ENCODE results near the gene MAP2K6. TPM values are rescaled to one million over a fixed set of nuclear protein-coding genes. Genes with fewer than 3 reads are reported as not detected.

MAP2K6 gene
- total and polyA plus RNA-seq, 2 of the 8 experiments (the other 6 are each of a cell fraction or from before 2014, with no cell fraction given) = 11.0 to 44.1 TPM

- H4K8ac ChIP-seq (ENCODE audit: extremely low read depth, insufficient read depth, low read length) = no peak overlapping the region
- DNase-seq (ENCODE audit: low read depth in 1 of 2, low spot score in 2 of 2) (no peak), FAIRE-seq (no peak)
- H4K20me1 ChIP-seq (replicated peaks in 1 of 2; ENCODE audit: control insufficient read depth in 1 of 2, insufficient read depth in 2 of 2, low read length in 2 of 2) = no peaks in the 10 kb centered on the region
- H4K91ac ChIP-seq (replicated peaks; ENCODE audit: insufficient read length, low read length) = no peak overlapping the region
- no peak overlapping the region for H2BK15ac ChIP-seq (ENCODE audit: low read length)
- H3K56ac ChIP-seq (replicated peaks; ENCODE audit: insufficient read length, low read depth, low read length) = no peak overlapping the region
- no peak overlapping the region for H2BK12ac ChIP-seq (ENCODE audit: low read depth, low read length)
- H3K9me3 ChIP-seq (ENCODE audit: insufficient read depth in 2 of 2, low read depth in 1 of 2, low read length in 1 of 2) = no peaks in the 10 kb centered on the region
- H2AK5ac ChIP-seq (ENCODE audit: low read depth, low read length) = no peak overlapping the region
- no peaks in the 10 kb centered on the region for H3K27me3 ChIP-seq (replicated peaks in 1 of 4; ENCODE audit: control insufficient read depth in 3 of 4, extremely low read depth in 1 of 4, insufficient read depth in 3 of 4, low read length in 3 of 4)
- no peaks in the 10 kb centered on the region for H3K23me2 ChIP-seq (ENCODE audit: low read depth, low read length)
- H3K79me2 ChIP-seq (ENCODE audit: control insufficient read depth in 1 of 2, insufficient read depth in 2 of 2, low read length in 2 of 2) = no peaks in the 10 kb centered on the region
- no peak overlapping the region for H2BK5ac ChIP-seq (ENCODE audit: low read depth, low read length)
- no peaks in the 10 kb centered on the region; a peak in 1 of 8 replicates for H3K36me3 ChIP-seq (ENCODE audit: control insufficient read depth in 2 of 4, insufficient read depth in 4 of 4, low read length in 3 of 4)
- no peak overlapping the region for H4K5ac ChIP-seq (ENCODE audit: insufficient read length, low read depth, low read length)
- no peak overlapping the region for H3K27ac ChIP-seq (ENCODE audit: low read depth, low read length)
- H3K14ac ChIP-seq (ENCODE audit: insufficient read length) = no peak overlapping the region
- H3K79me1 ChIP-seq (ENCODE audit: low read depth, low read length) = no peaks in the 10 kb centered on the region
- ChIA-PET CTCF (ENCODE audit: partially characterized antibody) (no interaction called here), POLR2A (ENCODE audit: partially characterized antibody) (no interaction called here)
- H3K4me2 ChIP-seq (ENCODE audit: insufficient read depth in 1 of 2, low read depth in 2 of 2, low read length in 2 of 2) = no peak overlapping the region
- H3K4me3 ChIP-seq (ENCODE audit: extremely low read depth in 1 of 4, insufficient read depth in 2 of 4, low read depth in 3 of 4, low read length in 4 of 4) = no peak overlapping the region
- no peak overlapping the region for H2BK20ac ChIP-seq (ENCODE audit: low read length)
- H3K23ac ChIP-seq (ENCODE audit: insufficient read length) = no peak overlapping the region
- TF ChIP-seq MAX (IDR thresholded peaks at IDR 0.05) (no peak), RBBP5 (IDR thresholded peaks at IDR 0.05; ENCODE audit: borderline replicate concordance, low read depth, low read length) (no peak), HDAC2 (IDR thresholded peaks at IDR 0.05; ENCODE audit: borderline replicate concordance in 1 of 2, low read depth in 2 of 2, low read length in 2 of 2) (no peak), POU5F1 (IDR thresholded peaks at IDR 0.05; ENCODE audit: low read depth, low read length) (no peak), TAF7 (optimal IDR thresholded peaks at IDR 0.05; ENCODE audit: borderline replicate concordance, low read depth, low read length) (no peak), POLR2A (IDR thresholded peaks at IDR 0.05; ENCODE audit: control extremely low read depth in 1 of 2, low read depth in 2 of 2, low read length in 2 of 2) (no peak), EZH2 (IDR thresholded peaks at IDR 0.05; ENCODE audit: low read depth, low read length, severe bottlenecking) (no peak), ATF3 (IDR thresholded peaks at IDR 0.05; ENCODE audit: insufficient read depth, low read depth, low read length) (no peak), SP2 (IDR thresholded peaks at IDR 0.05; ENCODE audit: low read length) (no peak), BACH1 (IDR thresholded peaks at IDR 0.05; ENCODE audit: low read length) (no peak), EP300 (IDR thresholded peaks at IDR 0.05; ENCODE audit: borderline replicate concordance in 1 of 2, low read depth in 2 of 2, low read length in 2 of 2) (no peak), TCF12 (IDR thresholded peaks at IDR 0.05; ENCODE audit: low read depth, low read length) (no peak), GABPA (IDR thresholded peaks at IDR 0.05; ENCODE audit: borderline replicate concordance, insufficient read depth, low read length) (no peak)
- H3K18ac ChIP-seq (ENCODE audit: extremely low read depth, low read length) = no peak overlapping the region
- no peak overlapping the region for H2BK120ac ChIP-seq (replicated peaks; ENCODE audit: low read depth, low read length)
- H3K4me1 ChIP-seq (replicated peaks in 1 of 4; ENCODE audit: control insufficient read depth in 3 of 4, insufficient read depth in 4 of 4, low read length in 3 of 4) = no peaks in the 10 kb centered on the region
- H2AFZ ChIP-seq (ENCODE audit: low read length) = no peak overlapping the region
- no peak overlapping the region for H3K9ac ChIP-seq (replicated peaks in 1 of 4; ENCODE audit: extremely low read depth in 1 of 4, low read depth in 3 of 4, low read length in 3 of 4)
- H3K4ac ChIP-seq (replicated peaks; ENCODE audit: insufficient read length, low read depth, low read length) = no peak overlapping the region
- WGBS, 2 experiments (ENCODE audit: extremely low coverage in 1 of 2, insufficient coverage in 1 of 2, insufficient read length in 1 of 2, insufficient replicate concordance in 2 of 2, low coverage in 1 of 2, low lambda C conversion rate in 2 of 2, missing lambda C conversion rate in 1 of 2) = 95% methylated on average over 2 of the region's 2 CpGs; no CpG with 5 or more reads in 1 of the 2 experiments
Observed at GRCh38 chr17:69555056-69555455, 140.6 kb downstream of the MAP2K6 start.

Data from H1 (cell line).